ENCODE measurements around the gene TCTN1. TPM values are rescaled to one million over a fixed set of nuclear protein-coding genes. Genes with fewer than 3 reads are reported as not detected.

Gene TCTN1
- total and polyA plus RNA-seq, 2 donors (not counting 3 experiments of a cell fraction or from before 2014, with no cell fraction given): 21.1 to 23.3 TPM

GRCh38 chr12:110687396-110688169, 73.7 kb downstream of the TCTN1 start:
- H3K79me2 ChIP-seq (ENCODE audit: control insufficient read depth, insufficient read depth, low read length): no peaks in the 10 kb centered on the region
- H3K36me3 ChIP-seq (ENCODE audit: control insufficient read depth in 2 of 2, extremely low read depth in 1 of 2, insufficient read depth in 2 of 2, low read length in 2 of 2): no peaks in the 10 kb centered on the region
- no peak for DNase-seq (ENCODE audit: low read depth, low spot score)
- no peak overlapping the region for H2AFZ ChIP-seq (ENCODE audit: low read depth, low read length)
- H3K4me2 ChIP-seq (ENCODE audit: insufficient read depth, low read length): no peak overlapping the region
- no peak overlapping the region for H3K4me3 ChIP-seq (replicated peaks in 1 of 3; ENCODE audit: insufficient read depth in 1 of 3, low read depth in 1 of 3, low read length in 3 of 3)
- H3K27ac ChIP-seq (ENCODE audit: insufficient read depth, low read depth, low read length): no peak overlapping the region
- H3K27me3 ChIP-seq (ENCODE audit: control insufficient read depth in 2 of 2, insufficient read depth in 2 of 2, low read length in 2 of 2): peaks cover 0 to 3% of the 10 kb centered on the region in 2 experiments
- H4K20me1 ChIP-seq (replicated peaks; ENCODE audit: control insufficient read depth, extremely low read depth, insufficient read depth, low read length): no peaks in the 10 kb centered on the region
- POLR2A ChIA-PET: no interaction called here
- no peaks in the 10 kb centered on the region for H3K9me1 ChIP-seq (replicated peaks; ENCODE audit: control insufficient read depth, extremely low read depth, insufficient read depth, low read length)
- dilution Hi-C loops (cut with MboI; ENCODE audit: extremely low pct_ligation_motif_present, low sequenced_read_pairs): no loop called here
- H3K9ac ChIP-seq (replicated peaks; ENCODE audit: extremely low read depth, insufficient read depth, low read length): no peak overlapping the region
- no peak for FAIRE-seq
- BruUV-seq (replicated peaks): no TSS peak
- CTCF ChIA-PET: no interaction called here
- H3K4me1 ChIP-seq (ENCODE audit: control insufficient read depth, extremely low read depth, insufficient read depth, low read length): peaks cover 10% of the 10 kb centered on the region
- no peaks in the 10 kb centered on the region for H3K9me3 ChIP-seq (replicated peaks; ENCODE audit: control insufficient read depth, insufficient read depth, low read length)
- intact Hi-C loops (cut with micrococcal nuclease): no loop called here
- TF ChIP-seq POLR2AphosphoS5 (IDR thresholded peaks at IDR 0.05; ENCODE audit: insufficient read depth, low read depth, low read length) (no peak), MYC (IDR thresholded peaks at IDR 0.05; ENCODE audit: low read depth, low read length) (no peak), CTCF (IDR thresholded peaks at IDR 0.05; ENCODE audit: extremely low read depth in 1 of 2, insufficient read depth in 1 of 2, low read depth in 1 of 2, low read length in 2 of 2) (no peak), JUN (IDR thresholded peaks at IDR 0.05; ENCODE audit: borderline replicate concordance, insufficient read depth, insufficient read length, low read depth) (no peak), FOS (IDR thresholded peaks at IDR 0.05; ENCODE audit: borderline replicate concordance, insufficient read depth, low read length) (no peak)
